Smooth muscle cell (in vitro differentiated cells): ENCODE measurements around the gene TIRAP. TPM values are rescaled to one million over a fixed set of nuclear protein-coding genes. Genes with fewer than 3 reads are reported as not detected.

Experiments used
- DNase-seq: peaks from one replicate; lab custom pipeline; 2025; ENCODE audit not compliant: unreplicated experiment; lab: John Stamatoyannopoulos, UW
- H2AFZ ChIP-seq: fragments of 200-600 bp; sonication (generic); 2 replicates; pipeline ENCODE4 v1.6.0; 2016; ENCODE audit warnings: antibody characterized with exemption, low read depth, mild to moderate bottlenecking
- H3F3A ChIP-seq: fragments of 200-600 bp; sonication (generic); 2 replicates; pipeline ENCODE4 v1.6.0; 2017; ENCODE audit warnings: antibody characterized with exemption, low read depth
- H3K27ac ChIP-seq: fragments of 200-600 bp; sonication (generic); 2 replicates; pipeline ENCODE4 v1.5.1; 2016; ENCODE audit warnings: low read depth, mild to moderate bottlenecking
- H3K27me3 ChIP-seq: fragments of 200-600 bp; sonication (generic); 2 replicates; pipeline ENCODE4 v1.6.1; 2016; ENCODE audit warnings: low read depth, mild to moderate bottlenecking
- H3K36me3 ChIP-seq: fragments of 200-600 bp; sonication (generic); 2 replicates; pipeline ENCODE4 v1.5.1; 2016; ENCODE audit warnings: low read depth
- H3K4me1 ChIP-seq: fragments of 200-600 bp; sonication (generic); 2 replicates; pipeline ENCODE4 v1.5.1; 2016; ENCODE audit warnings: low read depth
- H3K4me2 ChIP-seq: fragments of 200-600 bp; sonication (generic); 2 replicates; pipeline ENCODE4 v1.6.0; 2016; ENCODE audit warnings: mild to moderate bottlenecking
- H3K4me3 ChIP-seq: fragments of 200-600 bp; sonication (generic); 2 replicates; pipeline ENCODE4 v1.5.1; 2016; ENCODE audit warnings: mild to moderate bottlenecking
- H3K79me2 ChIP-seq: fragments of 200-600 bp; sonication (generic); 2 replicates; pipeline ENCODE4 v1.6.0; 2016; ENCODE audit warnings: low read depth, mild to moderate bottlenecking
- H3K9ac ChIP-seq: fragments of 200-600 bp; sonication (generic); 2 replicates; pipeline ENCODE4 v1.6.0; 2016; ENCODE audit warnings: low read depth
- H3K9me3 ChIP-seq: fragments of 200-600 bp; sonication (generic); replicated peaks from 2 replicates; pipeline ENCODE4 v1.5.1; 2016; ENCODE audit warnings: low read depth
- H4K20me1 ChIP-seq: fragments of 200-600 bp; sonication (generic); 2 replicates; pipeline ENCODE4 v1.6.0; 2016; ENCODE audit warnings: low read depth
- WGBS: methylation state at CpG from one replicate; pipeline ENCODE4 v1.1.7; 2016; ENCODE audit warnings: low lambda C conversion rate; 5-methylcytosine and 5-hydroxymethylcytosine counted together
- polyA plus RNA-seq: library from polyadenylated mRNA; unstranded; fragments of >200 nt; fragmentation: Nextera tagmentation; extraction: Ambion mirVana; gene quantifications from 2 replicates; pipeline ENCODE4 v1.2.1, GENCODE V29; 2016
- total RNA-seq: library from RNA; depleted of rRNA; stranded (reverse); fragments of >200 nt; gene quantifications from 2 replicates; pipeline ENCODE4 v1.2.3, GENCODE V29; 2014
- TF ChIP-seq, protein P1 (sequence below): fragments of 200-600 bp; sonication (generic); IDR thresholded peaks from 2 replicates; pipeline ENCODE4 v1.5.1; 2017; ENCODE audit warnings: borderline replicate concordance, mild to moderate bottlenecking, antibody characterized with exemption; ENCODE audit not compliant: insufficient read depth, poor library complexity, severe bottlenecking

Gene TIRAP
- total and polyA plus RNA-seq, 2 experiments from 2014 or later, result 2.9 to 3.7 TPM

DNA sequence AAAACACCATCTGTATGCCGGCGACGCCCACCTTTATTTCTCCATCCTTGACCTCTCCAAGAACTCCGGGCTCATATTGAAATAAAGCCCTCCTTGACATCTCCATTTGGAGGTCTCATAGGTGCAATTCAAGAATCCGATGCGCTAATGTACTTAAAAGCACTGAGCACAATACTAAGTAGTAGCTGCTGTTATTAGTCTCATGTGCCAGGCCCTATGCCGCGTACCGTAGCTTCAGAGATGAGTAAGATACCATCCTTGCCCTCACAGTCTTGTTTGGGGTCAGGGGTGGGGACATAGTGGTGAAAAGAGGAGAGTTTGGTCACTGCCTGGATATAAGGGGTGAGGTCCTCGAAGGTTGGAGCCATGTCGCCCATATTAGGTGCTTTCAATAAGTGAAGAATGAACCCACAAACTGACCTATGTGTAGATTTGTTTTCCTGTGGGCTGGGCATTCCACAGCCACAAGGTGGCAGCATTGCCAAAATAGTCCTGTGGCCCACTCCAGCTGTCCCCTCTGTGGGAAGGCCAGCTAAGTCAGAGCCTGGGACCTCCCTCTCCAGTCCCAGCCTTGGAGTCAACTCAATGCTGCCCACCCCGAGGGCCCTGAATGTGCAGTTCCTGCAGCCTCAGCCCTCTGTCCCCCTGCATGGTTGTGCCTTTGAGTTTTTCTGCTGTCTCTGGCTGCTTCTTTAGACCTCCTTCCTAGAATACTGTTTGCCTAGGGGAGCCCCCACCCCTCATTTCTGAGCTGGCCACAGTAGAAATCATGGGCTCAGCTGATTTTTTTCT, 27.5 kb downstream of the TIRAP start:
- TF ChIP-seq, protein P1, sequence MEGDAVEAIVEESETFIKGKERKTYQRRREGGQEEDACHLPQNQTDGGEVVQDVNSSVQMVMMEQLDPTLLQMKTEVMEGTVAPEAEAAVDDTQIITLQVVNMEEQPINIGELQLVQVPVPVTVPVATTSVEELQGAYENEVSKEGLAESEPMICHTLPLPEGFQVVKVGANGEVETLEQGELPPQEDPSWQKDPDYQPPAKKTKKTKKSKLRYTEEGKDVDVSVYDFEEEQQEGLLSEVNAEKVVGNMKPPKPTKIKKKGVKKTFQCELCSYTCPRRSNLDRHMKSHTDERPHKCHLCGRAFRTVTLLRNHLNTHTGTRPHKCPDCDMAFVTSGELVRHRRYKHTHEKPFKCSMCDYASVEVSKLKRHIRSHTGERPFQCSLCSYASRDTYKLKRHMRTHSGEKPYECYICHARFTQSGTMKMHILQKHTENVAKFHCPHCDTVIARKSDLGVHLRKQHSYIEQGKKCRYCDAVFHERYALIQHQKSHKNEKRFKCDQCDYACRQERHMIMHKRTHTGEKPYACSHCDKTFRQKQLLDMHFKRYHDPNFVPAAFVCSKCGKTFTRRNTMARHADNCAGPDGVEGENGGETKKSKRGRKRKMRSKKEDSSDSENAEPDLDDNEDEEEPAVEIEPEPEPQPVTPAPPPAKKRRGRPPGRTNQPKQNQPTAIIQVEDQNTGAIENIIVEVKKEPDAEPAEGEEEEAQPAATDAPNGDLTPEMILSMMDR, result peak; percentile 92

DNA sequence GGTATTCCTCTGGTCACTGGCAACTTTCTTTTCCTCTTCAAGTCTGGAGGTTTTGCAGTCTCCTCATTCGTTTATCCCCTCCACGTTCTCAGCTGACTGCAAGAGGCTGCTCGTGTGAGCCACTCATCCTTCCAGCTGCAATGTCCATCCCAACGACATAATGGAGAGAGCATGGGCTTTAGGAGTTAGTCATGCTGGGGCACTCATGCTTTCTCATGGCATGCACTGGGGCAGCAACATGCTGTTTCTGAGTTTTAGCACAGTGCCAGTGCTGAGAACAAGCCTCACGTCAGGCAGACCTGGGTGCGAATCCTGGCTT, 28.1 kb downstream of the TIRAP start:
- H3K36me3 ChIP-seq, result no peaks in the 10 kb centered on the region
- TF ChIP-seq, protein P1, result no peak
- peaks cover 17% of the 10 kb centered on the region for H3F3A ChIP-seq
- no peak overlapping the region for H3K9ac ChIP-seq
- H3K4me1 ChIP-seq, result peaks cover 4% of the 10 kb centered on the region
- H3K4me3 ChIP-seq, result no peak overlapping the region
- DNase-seq, result no peak
- peak overlapping the region; percentile 68 for H3K4me2 ChIP-seq
- no peak overlapping the region for H2AFZ ChIP-seq
- H3K27me3 ChIP-seq, result no peaks in the 10 kb centered on the region
- peak overlapping the region; percentile 56 for H3K27ac ChIP-seq
- H3K79me2 ChIP-seq, result no peaks in the 10 kb centered on the region
- 49% methylated on average over 6 of the region's 6 CpGs for WGBS
- H4K20me1 ChIP-seq, result no peaks in the 10 kb centered on the region
- H3K9me3 ChIP-seq, result no peaks in the 10 kb centered on the region

More for the DNA sequence above, 27.5 kb downstream of the TIRAP start:
- Histone ChIP-seq H3K4me2 (peak overlapping the region; percentile 68), H2AFZ (no peak overlapping the region), H3K9me3 (no peaks in the 10 kb centered on the region), H3K4me1 (peaks cover 4% of the 10 kb centered on the region), H4K20me1 (no peaks in the 10 kb centered on the region), H3F3A (peaks cover 13% of the 10 kb centered on the region), H3K36me3 (no peaks in the 10 kb centered on the region), H3K4me3 (no peak overlapping the region), H3K9ac (no peak overlapping the region), H3K27ac (peak overlapping the region; percentile 56), H3K79me2 (no peaks in the 10 kb centered on the region), H3K27me3 (no peaks in the 10 kb centered on the region)
- peak; percentile 36 for DNase-seq
- WGBS, result 75% methylated on average over 12 of the region's 12 CpGs

DNA sequence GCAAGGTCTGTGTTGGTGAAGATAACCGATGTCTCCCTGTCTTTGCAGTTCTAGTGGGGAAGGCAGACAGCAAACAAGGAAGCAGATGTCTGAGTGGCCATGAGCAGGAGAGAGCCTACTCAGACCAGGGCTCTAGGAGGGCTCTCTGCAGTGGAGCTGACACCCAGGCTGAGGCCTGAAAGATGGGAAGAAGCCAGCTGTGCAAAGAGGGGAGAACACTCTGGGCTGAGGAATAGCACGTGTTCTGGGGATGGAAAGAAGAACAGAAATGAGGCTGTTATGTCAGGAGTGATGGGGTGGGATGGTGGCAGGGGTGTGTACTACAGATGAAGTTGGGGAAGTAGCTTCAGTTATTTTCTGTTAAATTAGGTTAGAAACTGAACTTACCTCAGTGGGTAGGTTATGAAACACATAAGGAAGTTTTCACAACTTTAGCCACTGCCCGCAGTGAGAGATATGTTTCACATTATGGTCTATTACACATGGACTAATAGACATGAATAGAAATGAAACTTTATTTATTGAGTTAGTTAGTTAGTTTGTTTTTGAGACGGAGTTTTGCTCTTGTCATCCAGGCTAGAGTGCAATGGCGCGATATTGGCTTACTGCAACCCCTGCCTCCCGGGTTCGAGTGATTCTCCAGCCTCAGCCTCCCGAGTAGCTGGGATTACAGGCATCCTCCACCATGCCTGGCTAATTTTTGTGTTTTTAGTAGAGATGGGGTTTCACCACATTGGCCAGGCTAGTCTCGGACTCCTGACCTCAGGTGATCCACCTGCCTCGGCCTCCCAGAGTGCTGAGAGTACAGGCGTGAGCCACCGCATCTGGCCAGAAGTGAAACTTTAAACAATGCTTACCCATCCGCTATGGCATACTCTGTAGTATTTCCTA, 28.8 kb downstream of the TIRAP start:
- peak overlapping the region; percentile 56 for H3K27ac ChIP-seq
- WGBS, result 93% methylated on average over 14 of the region's 14 CpGs
- no peaks in the 10 kb centered on the region for H3K79me2 ChIP-seq

More for the DNA sequence above, 28.8 kb downstream of the TIRAP start:
- Histone ChIP-seq H3K9me3 (no peaks in the 10 kb centered on the region), H4K20me1 (no peaks in the 10 kb centered on the region), H3K4me3 (no peak overlapping the region), H3K27me3 (no peaks in the 10 kb centered on the region), H3F3A (peaks cover 24% of the 10 kb centered on the region), H3K36me3 (no peaks in the 10 kb centered on the region), H3K4me2 (peak overlapping the region; percentile 68), H3K9ac (no peak overlapping the region), H2AFZ (no peak overlapping the region), H3K4me1 (peaks cover 4% of the 10 kb centered on the region)
- no peak for DNase-seq
- TF ChIP-seq, protein P1, result no peak
